AG09319 (cell line): ENCODE results near the gene CLCNKB.
"Not testable (repeated sequence)": the region's sequence is repeated elsewhere in the genome, so short reads cannot be mapped to it uniquely, and the experiment has no call there.

ENCODE experiments used
- DNase-seq: peaks from one replicate; pipeline ENCODE4 v3.0.0-alpha.2; 2010; ENCODE audit warnings: low read depth; ENCODE audit errors: extremely low read depth
- TF ChIP-seq, protein P1 (sequence below): IDR thresholded peaks from 2 replicates; pipeline ENCODE4 v1.5.1; 2011; ENCODE audit warnings: low read depth, mild to moderate bottlenecking, inconsistent platforms, low read length, moderate library complexity

CLCNKB gene

DNA sequence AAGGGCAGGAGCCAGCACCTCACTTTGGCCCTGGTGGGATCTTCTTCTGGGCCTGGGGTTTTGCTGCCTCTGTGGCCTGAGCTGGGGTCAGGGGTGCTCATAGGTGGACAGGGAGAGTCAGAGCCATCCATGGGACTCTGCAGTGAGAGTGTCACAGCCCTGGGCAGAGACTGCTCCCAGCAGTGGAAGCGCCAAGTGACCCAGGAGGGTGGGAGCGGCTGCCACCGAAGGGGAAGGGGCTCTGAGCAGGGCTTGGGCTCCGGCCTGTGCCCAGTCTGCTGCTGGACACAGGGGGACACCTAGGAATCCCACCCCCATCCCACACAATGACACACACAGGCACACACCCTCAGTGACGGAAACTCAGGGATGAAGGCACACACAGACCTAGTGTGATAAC, 368 bp downstream of the CLCNKB start:
- TF ChIP-seq, protein P1, sequence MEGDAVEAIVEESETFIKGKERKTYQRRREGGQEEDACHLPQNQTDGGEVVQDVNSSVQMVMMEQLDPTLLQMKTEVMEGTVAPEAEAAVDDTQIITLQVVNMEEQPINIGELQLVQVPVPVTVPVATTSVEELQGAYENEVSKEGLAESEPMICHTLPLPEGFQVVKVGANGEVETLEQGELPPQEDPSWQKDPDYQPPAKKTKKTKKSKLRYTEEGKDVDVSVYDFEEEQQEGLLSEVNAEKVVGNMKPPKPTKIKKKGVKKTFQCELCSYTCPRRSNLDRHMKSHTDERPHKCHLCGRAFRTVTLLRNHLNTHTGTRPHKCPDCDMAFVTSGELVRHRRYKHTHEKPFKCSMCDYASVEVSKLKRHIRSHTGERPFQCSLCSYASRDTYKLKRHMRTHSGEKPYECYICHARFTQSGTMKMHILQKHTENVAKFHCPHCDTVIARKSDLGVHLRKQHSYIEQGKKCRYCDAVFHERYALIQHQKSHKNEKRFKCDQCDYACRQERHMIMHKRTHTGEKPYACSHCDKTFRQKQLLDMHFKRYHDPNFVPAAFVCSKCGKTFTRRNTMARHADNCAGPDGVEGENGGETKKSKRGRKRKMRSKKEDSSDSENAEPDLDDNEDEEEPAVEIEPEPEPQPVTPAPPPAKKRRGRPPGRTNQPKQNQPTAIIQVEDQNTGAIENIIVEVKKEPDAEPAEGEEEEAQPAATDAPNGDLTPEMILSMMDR, result no peak
- no peak for DNase-seq

DNA sequence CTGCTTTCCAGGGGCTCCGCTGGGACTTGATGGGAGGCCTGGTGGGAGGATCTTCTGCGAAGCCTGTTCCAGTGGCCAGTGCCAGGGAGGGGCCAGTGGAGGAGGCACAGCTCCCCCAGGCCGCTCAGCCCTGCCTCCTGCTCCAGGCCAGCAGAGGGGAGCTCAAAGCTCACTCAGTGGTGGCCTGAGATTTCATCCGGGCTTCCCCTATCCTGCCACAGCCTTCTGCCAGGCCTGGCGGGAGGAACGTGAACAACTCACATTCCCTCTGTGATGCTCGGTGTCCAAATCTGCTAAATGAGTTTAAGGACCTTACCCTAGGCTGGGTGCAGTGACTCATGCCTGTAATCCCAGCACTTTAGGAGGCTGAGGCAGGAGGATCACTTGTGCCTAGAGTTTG, 3.3 kb downstream of the CLCNKB start:
- TF ChIP-seq, protein P1, result no peak
- DNase-seq, result no peak

DNA sequence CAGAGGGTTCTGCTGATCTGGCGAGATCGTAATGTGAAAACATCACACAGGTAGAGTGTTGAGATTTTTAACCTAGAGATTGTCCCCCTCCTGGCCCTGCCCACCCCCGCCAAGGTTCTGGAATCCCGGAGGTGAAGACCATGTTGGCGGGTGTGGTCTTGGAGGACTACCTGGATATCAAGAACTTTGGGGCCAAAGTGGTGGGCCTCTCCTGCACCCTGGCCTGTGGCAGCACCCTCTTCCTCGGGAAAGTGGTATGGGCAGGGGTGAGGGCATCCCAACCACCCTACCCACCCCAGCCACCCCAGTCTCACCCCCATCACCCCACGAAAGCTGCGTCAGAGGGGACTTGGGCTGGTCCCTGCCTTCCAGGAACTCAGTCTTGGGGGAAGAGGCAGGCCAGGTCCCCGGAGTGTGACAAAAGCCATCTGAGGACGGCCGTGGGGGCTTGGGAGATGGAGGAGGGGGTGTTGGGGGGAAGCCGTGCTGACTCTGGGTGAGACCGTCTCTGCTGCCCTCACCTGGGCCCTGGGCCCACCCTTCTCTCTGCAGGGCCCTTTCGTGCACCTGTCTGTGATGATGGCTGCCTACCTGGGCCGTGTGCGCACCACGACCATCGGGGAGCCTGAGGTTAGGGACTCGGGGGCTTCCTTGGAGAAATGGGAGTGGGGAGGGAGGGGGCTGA, 4.4 kb downstream of the CLCNKB start:
- TF ChIP-seq, protein P1, result no peak
- DNase-seq, result no peak

DNA sequence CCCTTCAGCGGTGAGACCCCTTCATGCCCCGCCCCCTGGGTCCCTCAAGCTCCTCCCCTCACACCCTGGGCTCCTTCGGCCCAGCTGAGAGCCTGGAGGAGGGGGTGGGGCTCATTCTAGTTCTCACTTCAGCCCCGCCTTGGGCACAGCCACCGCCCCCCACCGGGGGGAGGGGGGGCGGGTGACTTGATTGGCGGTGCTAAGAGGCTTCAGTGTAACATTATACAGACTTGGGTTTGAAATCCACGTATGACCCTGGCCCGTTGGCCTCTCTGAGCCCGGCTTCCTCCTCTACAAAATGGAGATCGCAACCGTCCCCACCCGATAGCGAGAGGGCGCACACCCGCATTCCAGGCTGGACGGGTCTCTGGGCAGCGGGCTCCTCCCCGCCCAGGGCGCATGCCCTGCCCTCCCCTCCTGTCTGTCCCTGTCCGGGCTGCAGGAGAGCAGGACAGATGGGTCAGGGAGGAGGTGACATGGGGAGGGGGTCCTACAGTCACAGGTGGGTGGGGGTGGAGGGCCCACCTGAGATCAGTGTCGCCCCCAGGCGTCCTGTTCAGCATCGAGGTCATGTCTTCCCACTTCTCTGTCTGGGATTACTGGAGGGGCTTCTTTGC, 5.1 kb downstream of the CLCNKB start:
- DNase-seq, result no peak
- TF ChIP-seq, protein P1, result no peak; the same call in 1 of the 2 replicates

DNA sequence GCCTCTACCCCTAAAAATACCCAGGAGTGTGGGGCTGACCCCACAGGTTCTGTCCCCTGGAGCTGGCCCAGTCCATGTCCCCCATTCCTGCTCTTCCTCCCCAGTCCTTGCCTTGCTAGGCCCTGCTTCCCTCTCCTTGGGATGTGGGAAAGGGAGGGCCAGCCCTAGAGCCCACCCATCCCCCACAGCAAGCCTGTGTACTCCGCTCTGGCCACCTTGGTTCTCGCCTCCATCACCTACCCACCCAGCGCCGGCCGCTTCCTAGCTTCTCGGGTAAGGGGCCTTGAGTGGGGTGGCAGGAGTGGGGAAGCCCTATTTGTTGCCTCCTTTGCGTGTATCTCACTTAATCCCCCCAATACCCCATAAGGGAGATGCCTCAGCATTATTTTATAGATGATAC, 6.7 kb downstream of the CLCNKB start:
- DNase-seq, result no peak
- TF ChIP-seq, protein P1, result no peak

DNA sequence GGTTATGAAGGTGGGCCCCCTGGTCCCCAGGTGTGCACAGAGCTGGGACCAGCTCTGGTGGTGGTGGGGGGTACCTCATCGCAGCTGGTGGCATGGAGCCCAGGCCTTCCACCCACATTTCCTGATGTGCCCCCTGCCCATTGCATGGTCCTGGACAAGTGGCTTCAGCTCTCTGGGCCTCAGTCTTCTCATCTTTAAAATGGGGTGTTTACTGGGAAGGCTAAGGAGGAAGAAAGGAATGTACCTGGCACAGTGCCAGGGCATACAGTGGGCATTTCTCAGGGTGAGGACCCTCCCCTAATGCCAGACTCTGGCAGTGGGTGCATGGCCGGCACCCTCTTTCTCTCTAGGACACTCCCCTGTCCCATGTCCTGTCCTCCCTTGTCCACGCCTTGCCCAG, 7.5 kb downstream of the CLCNKB start:
- no peak for DNase-seq
- TF ChIP-seq, protein P1, result no peak

DNA sequence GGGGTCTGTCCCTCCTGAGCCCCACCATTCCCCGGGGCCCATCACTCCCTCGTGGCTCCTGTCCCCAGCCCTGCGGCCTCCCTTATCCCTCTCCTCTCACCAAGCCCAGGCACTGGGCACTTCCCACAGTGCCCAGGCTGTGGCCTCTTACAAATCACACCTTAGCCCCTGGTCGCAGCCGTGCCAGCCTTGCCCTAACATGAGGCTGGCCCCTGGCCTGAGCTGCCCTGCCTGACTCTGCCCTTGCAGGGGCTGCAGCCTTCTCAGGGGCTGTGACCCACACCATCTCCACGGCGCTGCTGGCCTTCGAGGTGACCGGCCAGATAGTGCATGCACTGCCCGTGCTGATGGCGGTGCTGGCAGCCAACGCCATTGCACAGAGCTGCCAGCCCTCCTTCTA, 8.4 kb downstream of the CLCNKB start:
- DNase-seq, result not testable (repeated sequence)
